Stimulated activated CD4-positive, alpha-beta T cell treated with anti-CD3 and anti-CD28 coated beads, TNF-alpha, amount 100 ng/mL, for 24 hours (primary cell): Measurements from ENCODE around the gene SPPL3.

ENCODE experiments used
- DNase-seq, 3 experiments: peaks; one replicate each; pipeline ENCODE4 v3.0.0-alpha.2; 2020; ENCODE audit warnings: low read depth in 3 of 3

SPPL3 gene

GRCh38 chr12:120874547-120875245 is 29.5 kb downstream of the SPPL3 start:
- no peak for DNase-seq

GRCh38 chr12:120873226-120873625 is 30.9 kb downstream of the SPPL3 start:
- no peak for DNase-seq

- no peak for DNase-seq
These were observed 31.7 kb downstream of the SPPL3 start for GRCh38 chr12:120872487-120872886.

DNA sequence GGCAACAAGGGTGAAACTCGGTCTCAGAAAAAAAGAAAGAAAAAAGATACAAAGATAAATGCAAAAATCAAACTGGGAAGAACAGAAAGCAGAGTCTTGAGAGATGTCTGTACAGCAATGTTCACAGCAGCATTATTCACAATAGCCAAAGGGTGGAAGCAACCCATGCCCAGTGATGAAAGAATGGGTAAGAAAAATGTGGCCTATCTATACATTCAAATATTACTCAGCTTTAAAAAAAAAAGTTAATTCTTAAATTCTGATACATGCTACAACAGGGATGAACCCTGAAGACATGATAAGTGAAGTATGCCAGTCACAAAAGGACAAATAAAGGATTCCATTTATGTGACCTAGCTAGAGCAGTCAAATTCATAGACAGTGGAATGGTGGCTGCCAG is 33.7 kb downstream of the SPPL3 start:
- DNase-seq, result no peak

GRCh38 chr12:120869376-120869775 is 34.8 kb downstream of the SPPL3 start:
- no peak for DNase-seq

- no peak for DNase-seq
These were observed 38.0 kb downstream of the SPPL3 start for GRCh38 chr12:120866108-120866507.

DNA sequence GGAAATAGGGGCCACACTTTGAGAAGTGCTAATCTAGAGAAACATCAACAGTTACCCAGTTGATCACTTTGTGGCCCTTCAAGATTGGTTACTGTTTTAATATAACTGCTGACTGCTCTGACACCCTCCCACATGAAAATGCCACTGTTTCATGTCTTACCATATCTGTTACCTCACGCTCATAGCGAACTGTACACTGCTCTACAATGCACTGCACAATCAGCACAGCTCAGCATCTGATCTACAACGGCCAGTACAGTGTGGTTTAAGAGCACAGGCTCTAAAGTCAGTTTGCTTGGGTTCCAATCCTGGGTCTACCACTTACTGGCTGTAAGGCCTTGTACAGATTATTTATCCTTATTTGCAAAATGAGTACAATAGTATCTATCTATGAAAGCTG is 39.1 kb downstream of the SPPL3 start:
- no peak for DNase-seq

- DNase-seq, result no peak
These were observed 41.5 kb downstream of the SPPL3 start for GRCh38 chr12:120862664-120863063.

GRCh38 chr12:120861074-120861795 is 42.9 kb downstream of the SPPL3 start:
- no peak for DNase-seq

DNA sequence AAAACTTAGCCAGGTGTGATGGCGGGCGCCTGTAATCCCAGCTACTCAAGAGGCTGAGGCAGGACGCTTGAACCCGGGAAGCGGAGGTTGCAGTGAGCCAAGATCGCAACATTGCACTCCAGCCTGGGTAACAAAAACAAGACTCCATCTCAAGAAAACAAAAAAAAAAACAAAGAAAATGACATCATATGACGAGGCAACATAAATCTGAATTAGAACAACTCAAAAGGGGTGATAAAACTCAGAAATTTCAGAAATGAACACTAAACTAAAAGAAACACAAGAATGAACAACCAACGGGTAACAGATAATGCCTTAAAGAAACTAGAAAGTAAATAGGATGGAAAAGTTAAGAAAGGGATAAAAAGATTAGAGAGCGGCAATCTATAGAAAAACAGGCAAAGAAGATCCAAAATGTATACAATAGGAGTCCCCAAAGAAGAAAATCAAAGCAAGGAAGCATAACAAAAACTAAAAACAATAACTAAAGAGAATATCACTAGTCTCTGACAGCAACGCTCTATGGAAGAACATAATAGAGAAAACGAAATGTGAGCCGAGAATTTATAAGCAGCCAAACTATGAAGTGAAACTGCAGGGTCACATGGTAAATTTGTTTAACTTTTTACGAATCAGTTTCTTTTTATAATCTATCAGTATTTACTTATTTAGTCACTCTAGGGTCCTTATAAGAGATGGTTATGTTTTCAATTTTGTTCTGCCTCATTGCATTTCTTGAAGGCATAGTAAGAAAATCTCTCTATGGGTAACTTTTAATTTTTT is 45.7 kb downstream of the SPPL3 start:
- DNase-seq, result no peak

GRCh38 chr12:120856980-120857379 is 47.2 kb downstream of the SPPL3 start:
- no peak for DNase-seq

DNA sequence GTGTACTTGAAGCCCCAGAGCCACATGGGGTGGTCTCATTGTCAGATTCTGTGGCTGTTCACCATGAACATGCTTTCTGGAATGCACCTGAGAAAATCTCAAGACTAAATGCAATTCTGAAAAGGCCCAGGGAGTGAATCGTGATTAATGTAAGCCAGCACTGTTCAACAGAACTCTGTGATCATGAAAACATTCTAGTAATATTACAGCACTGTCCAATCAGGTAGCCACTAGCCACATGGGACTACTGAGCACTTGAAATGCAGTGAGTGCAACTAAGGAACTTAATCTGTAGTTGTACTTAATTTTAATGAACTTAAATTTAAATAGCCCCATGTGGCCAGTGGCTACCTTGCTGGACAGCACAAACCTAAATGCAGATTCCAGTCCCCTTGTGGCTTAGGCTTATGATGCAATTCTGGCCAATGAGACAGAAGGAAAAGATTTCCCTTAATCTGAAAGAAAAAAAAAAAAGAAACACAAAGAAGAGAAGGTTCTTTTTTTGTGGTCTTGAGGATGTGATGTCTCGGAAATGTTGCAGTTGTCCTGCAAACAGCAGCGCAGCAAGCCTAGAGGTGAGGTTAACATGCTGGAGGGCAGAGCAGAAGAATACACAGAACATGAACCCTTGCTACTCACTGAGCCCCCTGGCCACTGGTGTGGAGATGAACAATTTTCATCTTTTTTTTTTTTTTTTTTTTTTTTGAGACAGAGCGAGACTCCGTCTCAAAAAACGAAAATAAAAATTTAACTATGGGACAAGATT is 48.2 kb downstream of the SPPL3 start:
- no peak for DNase-seq

DNA sequence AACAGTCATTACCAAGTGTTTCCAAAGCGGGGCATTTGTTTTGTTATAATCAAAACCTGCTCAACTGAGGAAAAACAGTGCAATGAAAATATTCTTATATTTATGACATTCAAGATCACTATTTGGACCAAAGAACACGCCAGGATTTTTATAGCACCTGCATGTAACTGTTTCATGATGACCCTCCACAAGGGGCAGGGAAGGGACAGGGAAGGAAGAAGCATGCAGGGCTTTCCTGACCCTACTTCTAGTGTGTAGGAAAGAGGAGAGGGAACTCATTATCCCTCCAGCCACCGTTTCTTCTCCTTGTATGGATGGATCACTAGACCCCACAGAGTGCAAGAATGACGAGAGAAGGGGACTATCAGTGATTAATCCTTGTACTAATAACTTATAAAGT is 49.4 kb downstream of the SPPL3 start:
- DNase-seq, result no peak

DNA sequence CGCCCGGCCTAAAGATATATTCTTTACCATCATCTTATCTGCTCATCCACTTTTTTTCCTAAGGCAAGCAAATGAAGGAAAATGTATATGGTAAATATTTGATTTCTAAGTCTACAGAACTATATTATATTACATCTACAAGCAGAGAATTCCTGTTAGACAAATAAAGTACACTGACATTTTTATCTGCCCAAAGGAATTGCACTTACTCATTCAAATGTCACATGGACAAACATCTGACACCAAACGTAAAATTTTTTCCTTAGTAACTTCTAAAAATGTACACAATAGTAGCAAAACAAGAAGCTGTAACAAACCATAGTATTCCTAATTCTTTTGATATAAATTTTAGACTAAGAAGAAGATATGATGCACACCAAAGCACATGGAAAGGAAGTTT is 51.0 kb downstream of the SPPL3 start:
- no peak for DNase-seq

- no peak for DNase-seq
These were observed 52.2 kb downstream of the SPPL3 start for GRCh38 chr12:120851944-120852343.

GRCh38 chr12:120851444-120851843 is 52.7 kb downstream of the SPPL3 start:
- DNase-seq, result no peak

DNA sequence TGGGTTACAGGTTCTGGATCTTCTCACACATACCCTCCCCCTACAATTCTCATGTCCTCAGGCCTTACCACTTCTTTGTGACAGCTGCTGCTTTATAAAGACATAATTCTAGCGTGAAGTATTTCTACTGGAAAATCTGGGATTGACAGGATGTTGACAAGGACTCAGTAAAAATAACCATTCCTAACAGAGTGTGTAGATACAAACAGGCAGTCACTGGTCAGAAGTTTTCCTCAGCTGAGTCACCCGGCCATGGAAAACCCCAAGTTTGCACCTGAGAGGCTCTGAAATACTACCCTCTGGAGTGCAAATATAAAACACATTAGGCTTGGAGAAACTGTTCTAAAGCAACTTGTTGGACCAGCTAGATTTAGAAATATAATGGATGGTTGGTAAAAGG is 54.4 kb downstream of the SPPL3 start:
- no peak for DNase-seq

DNA sequence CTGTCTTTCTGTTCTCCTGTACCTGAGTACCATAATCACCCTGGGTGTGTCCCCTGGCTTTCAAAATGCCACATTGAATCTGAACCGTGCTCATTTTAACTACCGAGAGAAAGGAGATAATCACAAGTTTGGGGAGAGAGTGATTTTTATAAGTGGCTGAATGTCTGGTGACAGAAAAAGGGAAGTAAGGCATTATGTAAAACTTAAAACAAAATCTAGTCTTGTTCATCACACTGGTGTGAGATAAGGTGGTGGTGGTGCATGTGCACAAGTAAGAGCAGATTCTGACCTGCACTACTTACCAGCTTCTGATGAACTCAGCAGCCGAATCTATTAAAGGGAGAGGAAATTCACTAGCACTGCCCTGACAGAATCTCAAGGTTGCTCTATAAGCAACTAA is 56.3 kb downstream of the SPPL3 start:
- DNase-seq, result no peak

- no peak for DNase-seq
These were observed 56.8 kb downstream of the SPPL3 start for GRCh38 chr12:120847392-120847791.

- no peak for DNase-seq
These were observed 57.4 kb downstream of the SPPL3 start for GRCh38 chr12:120846721-120847120.

- no peak for DNase-seq
These were observed 58.5 kb downstream of the SPPL3 start for GRCh38 chr12:120845696-120846095.
